Psoas muscle (tissue), 7 donors: ENCODE data around the gene ZNG1E. TPM values are rescaled to one million over a fixed set of nuclear protein-coding genes. Genes with fewer than 3 reads are reported as not detected.

Source experiments
- polyA plus RNA-seq, 3 donors: library from polyadenylated mRNA; stranded (reverse); fragments of 200-250 nt; gene quantifications; one replicate each; pipeline ENCODE4 v1.2.3, GENCODE V29; 2013
- total RNA-seq, 4 donors: library from RNA; stranded (reverse); fragmentation: NEBNext Ultra II Directional in 2 of 4; extraction: Animal tissue kit (Norgen Biotek cat#: 25700) in 2 of 4; gene quantifications; one replicate each; pipeline versions ENCODE4 v1.2.1 to v1.2.4, GENCODE V29; 2021 to 2023
- donor health status: healthy with polysubstance abuse.
- donor health status: DM: no; HTN: no; CAD: no; lungs with moderate emphysema.
- donor health status: Bipolar disorder and iron deficiency.
- donor health status: healthy.
- donor health status: DM: no; HTN: no; CAD: no.
- donor health status: DM: no; HTN: no; CAD: no.
- donor health status: DM: yes; HTN: yes; CAD: no.

Gene ZNG1E
- total and polyA plus RNA-seq, 7 donors, result 12.4 to 37.7 (median 15.4) TPM

Other genes with a start within 250 kb of the ZNG1E start
- under 1 TPM in 1 of 4 donors, not detected in 3; 0.13 TPM for gene FOXD4L4, start 61.2 kb downstream of the ZNG1E start, total RNA-seq
- gene FOXD4L4, start 61.2 kb downstream of the ZNG1E start, polyA plus RNA-seq, result under 1 TPM in 1 of 3 donors, not detected in 2; 0.03 TPM